HepG2 (cell line): Measurements from ENCODE around the gene ELAPOR1. TPM values are rescaled to one million over a fixed set of nuclear protein-coding genes. Genes with fewer than 3 reads are reported as not detected.

ENCODE experiments used
- CEBPB ChIP-seq: IDR thresholded peaks from 2 replicates; pipeline ENCODE4 v1.6.1; 2011; ENCODE audit warnings: low read depth, low read length, improper control_type of control experiment, borderline replicate concordance
- CSRNP1 ChIP-seq: sonication (generic); formaldehyde crosslinking; IDR thresholded peaks from 2 replicates; pipeline ENCODE4 v1.8.1; 2023; ENCODE audit warnings: mild to moderate bottlenecking, missing genetic modification reagents
- KIAA2018 ChIP-seq: sonication (generic); formaldehyde crosslinking; IDR thresholded peaks from 2 replicates; pipeline ENCODE4 v1.5.0; 2020; ENCODE audit warnings: mild to moderate bottlenecking, missing genetic modification reagents, borderline replicate concordance
- ZNF17 ChIP-seq: sonication (generic); formaldehyde crosslinking; IDR thresholded peaks from 2 replicates; pipeline ENCODE4 v1.5.0; 2020; ENCODE audit warnings: mild to moderate bottlenecking, missing genetic modification reagents
- ZNF446 ChIP-seq: sonication (generic); formaldehyde crosslinking; IDR thresholded peaks from 2 replicates; pipeline ENCODE4 v1.5.0; 2020; ENCODE audit warnings: mild to moderate bottlenecking, missing genetic modification reagents
- ZNF891 ChIP-seq: sonication (generic); formaldehyde crosslinking; IDR thresholded peaks from 2 replicates; pipeline ENCODE4 v1.5.0; 2020; ENCODE audit warnings: mild to moderate bottlenecking, missing genetic modification reagents
- polyA plus RNA-seq, 8 experiments: library from polyadenylated mRNA; depleted of rRNA in 3 of 8; stranded (reverse) in 7 of 8; unstranded in 1 of 8; fragments of >200 nt; fragmentation: Illumina TruSeq in 4 of 8; extraction: Trizol in 4 of 8; gene quantifications; 2 replicates each; pipeline versions ENCODE4 v1.2.1 to v1.2.3, GENCODE V29; 2011 to 2016; ENCODE audit warnings: low read depth in 4 of 8, missing spikeins in 1 of 8, mixed read lengths in 1 of 8; ENCODE audit not compliant: insufficient read depth in 1 of 8
- total RNA-seq, 5 experiments: library from RNA; depleted of rRNA; stranded (reverse); fragments of >200 nt; fragmentation: Illumina TruSeq; extraction: Trizol; gene quantifications; 2 replicates each; pipeline ENCODE4 v1.2.3, GENCODE V29; 2016; ENCODE audit warnings: low read depth in 1 of 5

The ELAPOR1 gene
- total and polyA plus RNA-seq, 2 of the 13 experiments (the other 11 are each of a cell fraction or from before 2014, with no cell fraction given), result 0.13 to 0.20 TPM

GRCh38 chr1:109160071-109160840, 46.3 kb downstream of the ELAPOR1 start (continued):
- TF ChIP-seq CSRNP1 (CRISPR knock-in tag), result no peak
- TF ChIP-seq ZNF446 (CRISPR knock-in tag), result no peak
- TF ChIP-seq KIAA2018 (CRISPR knock-in tag), result no peak
- TF ChIP-seq ZNF17 (CRISPR knock-in tag), result no peak
- TF ChIP-seq CEBPB, result no peak
- TF ChIP-seq ZNF891 (CRISPR knock-in tag), result no peak
